GM21360 (cell line): ENCODE results near the gene FXYD1.
"Not testable (repeated sequence)": the region's sequence is repeated elsewhere in the genome, so short reads cannot be mapped to it uniquely, and the experiment has no call there.

Experiments
- ATAC-seq: cut with Tn5 transposase; IDR thresholded peaks from one replicate; pipeline ENCODE4 v1.9.1; 2021; ENCODE audit warnings: mild to moderate bottlenecking, moderate library complexity; ENCODE audit not compliant: unreplicated experiment

FXYD1 gene

DNA sequence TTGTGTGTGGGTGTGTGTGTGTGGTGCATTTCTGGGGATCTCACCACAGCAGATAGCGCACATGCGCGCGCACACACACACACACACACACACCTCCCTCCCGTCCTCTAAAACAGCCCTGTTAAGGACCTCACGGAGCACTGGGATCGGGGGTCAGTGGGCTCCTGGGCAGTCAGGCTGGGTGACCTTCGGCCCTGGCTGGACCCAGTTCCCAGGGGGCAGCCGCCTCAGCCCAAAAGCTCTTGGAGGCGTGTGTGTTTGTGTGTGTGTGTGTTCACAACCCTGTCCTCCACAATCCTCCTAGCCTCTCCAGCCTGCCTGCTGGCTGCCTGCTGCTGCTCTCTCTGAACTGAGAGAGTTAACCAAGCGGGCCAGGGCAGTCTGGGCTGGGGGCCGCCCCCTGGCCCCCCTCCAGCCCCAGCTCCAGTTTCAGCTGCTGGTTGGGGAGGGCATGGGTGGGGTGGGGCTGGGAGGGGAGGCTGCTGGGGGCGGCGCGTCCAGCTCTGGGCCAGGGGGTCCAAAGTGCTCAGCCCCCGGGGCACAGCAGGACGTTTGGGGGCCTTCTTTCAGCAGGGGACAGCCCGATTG is at the start of gene FXYD1:
TSS of gene FXYD1 (plus strand) at position 520 of the 588 bp plus-strand sequence. CDS start 1,256 bp downstream, outside the sequence.
- ATAC-seq = no peak

DNA sequence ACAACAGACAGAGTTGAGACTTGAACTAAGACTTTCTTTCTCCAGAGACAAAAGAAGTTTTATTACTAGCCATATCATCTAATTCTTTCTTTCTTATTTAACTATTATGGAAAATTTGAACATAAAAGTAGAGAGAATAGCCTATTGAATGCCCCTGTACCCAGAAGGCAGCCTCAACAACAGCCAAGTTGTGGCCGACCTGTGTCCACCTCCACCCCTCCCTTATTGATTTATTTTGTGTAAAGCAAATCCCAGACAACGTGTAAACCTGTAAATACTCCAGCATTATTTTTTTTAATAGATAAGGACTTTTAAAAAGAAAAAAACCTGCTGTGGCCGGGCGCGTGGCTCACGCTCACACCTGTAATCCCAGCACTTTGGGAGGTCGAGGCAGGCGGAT is 49.1 kb upstream of the FXYD1 start:
- ATAC-seq = no peak

DNA sequence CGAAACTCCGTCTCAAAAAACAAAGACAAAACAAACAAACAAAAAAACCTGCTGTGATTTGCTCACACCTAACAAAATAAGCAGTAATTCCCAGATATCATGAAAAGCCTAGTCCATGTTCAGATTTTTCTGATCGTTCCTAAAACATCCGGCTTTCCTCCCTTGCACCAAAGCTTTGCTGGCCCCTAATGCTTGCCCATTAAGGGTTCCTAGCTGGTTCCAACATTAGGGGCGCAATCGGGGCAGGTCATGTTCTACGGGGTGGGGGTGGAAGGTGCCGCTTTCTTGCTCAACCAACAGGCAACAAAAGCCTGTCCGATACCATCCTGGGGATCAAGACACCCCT is 48.5 kb upstream of the FXYD1 start:
- no peak for ATAC-seq

DNA sequence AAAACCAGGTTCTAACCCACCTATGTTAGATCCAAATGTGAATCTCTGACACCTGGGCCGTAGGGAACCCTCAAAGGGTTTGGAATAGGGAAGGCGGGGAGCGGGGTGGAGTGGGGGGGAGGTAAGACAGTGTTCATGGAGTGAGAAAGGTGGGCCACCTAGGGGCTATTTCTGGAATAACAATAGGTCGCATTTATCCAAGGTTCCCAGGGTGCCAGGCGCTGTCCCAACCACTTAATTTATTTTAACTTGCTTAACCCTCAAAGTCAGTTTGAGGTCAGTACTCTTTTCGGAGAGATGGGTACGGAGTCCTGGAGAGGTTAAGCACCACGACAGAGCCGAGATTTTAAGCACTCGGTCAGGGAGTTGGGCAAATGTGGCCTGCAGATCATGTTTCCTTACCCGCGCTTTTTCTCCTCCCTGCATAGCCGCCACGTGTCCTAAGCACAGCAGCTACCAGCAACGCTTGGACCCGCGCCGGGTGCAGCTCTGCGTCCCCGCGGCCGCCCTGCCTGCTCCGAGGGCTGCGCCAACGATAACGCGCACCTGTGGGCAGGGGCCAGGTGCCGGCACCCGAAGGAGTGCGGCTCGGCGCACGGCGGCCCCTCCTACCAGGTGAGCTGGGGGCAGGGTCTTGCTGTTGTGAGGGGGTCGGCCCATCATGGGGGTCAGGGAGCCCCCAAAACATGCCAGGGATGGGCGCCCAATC is 48.0 kb upstream of the FXYD1 start:
- no peak for ATAC-seq

DNA sequence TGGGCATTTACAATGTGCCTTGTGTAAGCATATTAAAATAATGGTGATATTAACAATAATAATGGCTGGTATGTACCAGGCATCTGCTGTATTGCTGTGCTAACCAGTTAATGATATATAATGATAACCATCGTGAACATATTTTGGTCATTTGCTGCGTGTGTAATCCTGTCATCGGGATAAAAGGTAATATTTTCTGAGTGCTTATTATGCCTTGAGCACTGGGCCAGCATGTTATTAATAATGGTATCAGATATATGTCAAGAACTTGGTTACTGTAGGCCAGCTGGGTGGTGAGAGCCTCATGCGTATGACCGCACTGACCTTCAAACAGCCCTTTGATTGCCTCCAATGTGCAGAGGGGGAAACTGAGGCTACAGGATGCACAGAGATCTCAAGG is 45.2 kb upstream of the FXYD1 start:
- ATAC-seq = no peak

DNA sequence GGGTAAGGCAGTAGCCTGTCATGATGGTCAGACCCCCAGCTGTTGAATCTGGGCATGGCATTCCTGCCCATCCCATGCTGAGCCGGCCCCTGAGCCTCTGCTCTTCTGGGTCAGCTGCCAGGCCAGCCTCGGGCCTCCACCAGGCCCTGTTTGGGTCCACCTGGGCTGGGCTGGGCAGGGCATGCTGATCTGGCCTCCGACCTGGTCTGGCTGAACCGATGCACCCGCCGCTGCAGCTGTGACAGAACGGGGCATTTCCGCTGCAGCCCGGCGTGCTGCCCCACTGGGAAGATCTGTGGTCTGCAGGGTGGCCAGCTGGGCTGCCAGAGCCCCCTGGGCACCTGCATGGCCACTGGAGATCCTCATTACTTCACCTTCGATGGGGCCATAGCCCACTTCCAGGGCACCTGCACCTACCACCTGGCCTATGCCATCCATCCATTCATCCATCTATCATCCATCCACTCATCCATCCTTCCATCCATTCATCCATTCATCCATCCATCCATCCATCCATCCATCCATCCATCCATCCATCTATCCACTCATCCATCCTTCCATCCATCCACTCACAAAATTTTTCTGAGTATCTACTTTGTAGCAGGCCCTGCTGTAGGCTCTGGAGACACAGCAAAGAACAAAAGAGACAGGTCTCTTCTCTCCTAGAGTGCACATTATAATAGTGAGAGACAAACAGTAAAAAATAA is 44.5 kb upstream of the FXYD1 start:
- no peak for ATAC-seq

DNA sequence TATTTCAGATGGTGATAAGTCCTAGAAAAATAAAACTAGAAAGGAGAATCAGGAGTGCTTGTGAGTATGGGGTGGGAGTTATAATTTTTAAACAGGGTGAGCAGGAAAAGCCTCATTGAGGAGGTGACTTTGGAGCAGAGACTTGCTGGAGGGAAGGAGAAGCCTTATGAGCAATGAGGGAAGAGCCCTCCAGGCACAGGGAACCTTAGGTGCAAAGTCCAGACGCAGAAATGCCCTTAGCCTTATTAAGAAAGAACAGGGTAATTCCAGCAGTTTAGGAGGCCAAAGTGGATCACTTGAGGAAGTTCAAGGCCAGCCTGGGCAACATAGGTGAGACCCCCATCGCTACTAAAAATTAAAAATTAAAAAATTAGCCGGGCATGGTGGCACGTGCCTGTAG is 44.0 kb upstream of the FXYD1 start:
- ATAC-seq = no peak

DNA sequence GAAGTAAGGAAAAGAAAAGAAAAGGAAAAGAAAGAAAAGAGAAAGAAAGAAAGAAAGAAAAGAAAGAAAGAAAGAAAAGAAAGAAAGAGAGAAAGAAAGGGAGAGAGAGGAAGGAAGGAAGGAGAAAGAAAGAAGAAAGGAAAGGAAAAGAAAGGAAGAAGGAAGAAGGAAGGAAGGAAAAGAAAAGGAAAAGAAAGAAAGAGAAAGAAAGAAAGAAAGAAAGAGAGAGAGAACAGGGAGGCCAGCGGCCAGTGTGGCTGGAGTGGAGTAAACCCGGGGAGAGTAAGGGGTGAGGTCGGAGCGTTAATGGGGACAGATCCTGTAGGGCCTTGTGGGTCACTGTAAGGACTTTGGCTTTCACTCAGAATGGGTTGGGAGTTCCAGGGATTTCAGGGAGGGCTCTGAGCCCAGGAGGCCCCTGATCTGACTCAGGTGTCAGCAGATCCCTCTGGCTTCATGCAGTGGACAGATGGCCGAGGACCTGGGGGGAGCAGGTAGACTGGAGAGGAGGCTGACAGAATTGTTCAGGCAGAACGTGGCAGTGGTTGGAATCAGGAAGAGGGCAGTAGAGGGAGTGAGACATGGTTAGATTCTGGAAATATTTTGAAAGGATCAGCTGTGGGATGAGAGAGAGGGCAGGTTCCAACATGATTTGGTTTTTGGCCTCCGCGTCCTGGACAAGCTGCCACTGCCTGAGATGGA is 42.8 kb upstream of the FXYD1 start:
- no peak for ATAC-seq

DNA sequence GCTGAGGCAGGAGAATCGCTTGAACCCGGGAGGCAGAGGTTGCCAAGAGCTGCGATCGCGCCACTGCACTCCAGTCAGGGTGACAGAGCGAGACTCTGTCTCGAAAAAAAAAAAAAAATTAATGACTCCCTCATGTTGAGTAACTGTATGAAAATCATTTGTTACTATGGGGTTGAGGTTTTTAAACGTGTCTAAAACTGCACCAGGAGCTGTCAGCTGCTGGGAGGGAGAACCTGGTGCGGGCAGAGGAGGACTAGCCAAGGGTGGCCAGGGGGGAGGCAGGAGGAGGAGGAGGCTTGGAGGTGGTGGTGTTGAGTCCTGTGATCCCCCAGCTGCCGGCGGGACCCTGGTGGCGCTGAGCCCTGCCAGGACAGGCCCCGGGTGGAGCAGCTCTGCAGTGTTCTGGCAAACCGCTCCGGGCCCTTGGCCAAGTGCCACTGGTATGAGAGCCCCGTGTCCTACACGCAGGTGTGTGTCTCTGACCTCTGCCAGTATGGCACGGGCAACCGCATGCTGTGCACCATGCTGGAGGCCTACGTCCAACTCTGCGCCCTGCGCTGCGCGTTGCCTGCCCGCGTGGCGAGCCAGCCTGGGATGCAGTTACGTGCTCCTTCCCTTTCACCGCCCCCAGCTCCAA is 40.1 kb upstream of the FXYD1 start:
- no peak for ATAC-seq

DNA sequence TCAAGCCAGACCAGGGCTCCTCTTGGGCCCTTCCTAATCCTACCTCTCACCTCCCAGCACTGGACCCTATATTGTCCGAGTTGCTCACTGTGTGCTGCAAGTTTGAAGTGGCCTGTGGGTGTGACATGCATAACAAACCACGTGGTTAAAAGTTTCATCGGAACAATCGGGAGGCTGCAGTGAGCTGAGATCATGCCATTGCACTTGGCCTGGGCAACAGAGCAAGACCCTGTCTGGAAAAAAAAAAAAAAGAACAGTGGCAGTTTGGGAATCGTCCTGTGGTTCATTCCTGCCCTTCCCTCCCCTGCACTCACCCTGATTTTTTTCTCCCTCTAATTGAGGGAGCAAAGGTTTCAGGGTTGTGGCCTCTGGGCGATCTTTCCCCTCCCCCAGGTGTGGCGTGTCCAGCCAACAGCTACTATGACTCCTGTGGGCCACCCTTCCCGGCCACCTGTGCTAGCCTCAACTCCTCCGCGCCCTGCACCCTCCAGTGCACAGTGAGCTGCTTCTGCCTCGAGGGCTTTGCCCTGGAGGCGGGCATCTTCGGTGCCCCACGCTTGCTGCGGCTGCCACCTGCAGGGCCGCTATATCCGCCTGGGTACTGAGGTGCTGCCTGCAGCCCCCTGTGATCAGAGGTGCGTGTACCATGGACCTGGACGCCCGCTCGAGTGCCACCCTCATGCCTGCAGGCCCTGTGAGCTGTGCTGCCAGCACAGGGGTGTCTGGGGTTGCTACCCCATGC is 39.3 kb upstream of the FXYD1 start:
- ATAC-seq = no peak

DNA sequence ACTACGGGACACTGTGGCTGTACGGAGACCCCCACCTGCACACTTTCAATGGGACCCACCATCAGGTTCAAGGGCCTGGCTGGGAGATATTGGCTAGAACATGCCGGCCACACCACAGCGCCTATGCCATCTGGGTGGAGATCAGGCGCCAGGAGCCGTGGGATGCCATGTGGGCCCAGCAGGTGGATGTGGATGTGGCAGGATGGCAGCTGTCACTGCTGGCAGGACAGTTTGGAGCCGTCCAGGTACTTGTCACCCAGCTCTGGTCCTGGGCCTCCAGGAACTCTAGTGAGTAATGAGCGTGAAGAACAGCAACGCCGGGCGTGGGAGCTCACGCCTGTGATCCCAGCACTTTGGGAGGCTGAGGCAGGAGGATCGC is 38.7 kb upstream of the FXYD1 start:
- ATAC-seq = no peak

DNA sequence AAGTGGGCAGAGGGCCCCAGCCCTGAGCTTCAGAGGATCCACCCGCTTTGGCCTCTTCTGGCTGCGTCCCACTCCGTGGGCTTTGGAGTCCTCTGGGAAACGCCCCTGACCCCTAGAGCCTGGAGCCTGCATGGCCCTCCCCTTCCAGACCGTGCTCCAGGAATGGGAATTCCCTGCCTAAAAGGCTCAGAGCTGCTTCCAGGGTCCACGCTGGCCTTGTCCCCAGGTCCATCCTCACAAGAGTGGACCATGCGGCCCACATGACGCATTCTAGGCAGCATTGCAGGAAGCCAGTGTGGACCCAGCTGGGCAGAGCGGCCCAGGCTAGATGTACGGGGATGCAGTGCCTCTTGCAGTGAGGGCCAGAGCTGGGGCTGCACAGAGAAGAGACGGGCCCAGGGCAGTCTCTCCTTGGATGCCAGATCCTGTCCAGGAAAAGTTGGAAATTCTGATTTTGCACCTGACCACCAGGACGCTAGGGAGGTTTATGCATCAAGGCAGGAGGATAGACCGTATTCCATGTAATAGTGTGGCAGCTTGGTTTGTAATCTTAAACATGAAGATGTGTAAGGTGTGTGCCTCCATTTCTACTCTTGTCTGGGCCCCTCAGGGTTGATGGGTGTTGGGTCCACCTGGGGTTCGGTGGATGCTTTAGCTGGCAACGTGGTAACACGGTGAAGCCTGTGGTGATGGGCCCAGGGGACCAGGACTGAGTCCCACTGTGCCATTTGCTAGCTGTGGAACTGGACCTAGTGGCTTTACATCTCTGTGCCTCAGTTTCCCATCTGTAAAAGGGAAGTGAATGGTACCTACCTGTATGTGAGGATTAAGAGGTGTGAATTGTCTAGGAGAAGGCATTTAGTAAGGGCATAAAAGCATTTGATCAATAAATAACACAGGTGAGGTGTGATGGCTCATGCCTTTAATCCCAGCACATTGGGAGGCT is 37.8 kb upstream of the FXYD1 start:
- ATAC-seq = no peak

DNA sequence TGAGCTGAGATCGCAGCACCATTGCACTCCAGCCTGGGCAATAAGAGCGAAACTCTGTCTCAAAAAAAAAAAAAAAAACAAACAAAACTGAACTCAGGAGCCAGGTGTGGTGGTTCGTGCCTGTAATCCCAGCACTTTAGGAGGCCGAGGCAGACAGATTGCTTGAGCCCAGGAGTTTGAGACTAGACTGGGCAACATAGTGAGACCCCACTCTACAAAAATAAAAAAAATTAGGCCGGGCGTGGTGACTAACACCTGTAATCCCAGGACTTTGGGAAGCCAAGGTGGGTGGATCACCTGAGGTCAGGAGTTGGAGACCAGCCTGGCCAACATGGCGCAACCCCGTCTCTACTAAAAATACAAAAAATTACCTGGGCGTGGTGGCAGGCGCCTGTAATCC is 36.7 kb upstream of the FXYD1 start:
- ATAC-seq = not testable (repeated sequence)

DNA sequence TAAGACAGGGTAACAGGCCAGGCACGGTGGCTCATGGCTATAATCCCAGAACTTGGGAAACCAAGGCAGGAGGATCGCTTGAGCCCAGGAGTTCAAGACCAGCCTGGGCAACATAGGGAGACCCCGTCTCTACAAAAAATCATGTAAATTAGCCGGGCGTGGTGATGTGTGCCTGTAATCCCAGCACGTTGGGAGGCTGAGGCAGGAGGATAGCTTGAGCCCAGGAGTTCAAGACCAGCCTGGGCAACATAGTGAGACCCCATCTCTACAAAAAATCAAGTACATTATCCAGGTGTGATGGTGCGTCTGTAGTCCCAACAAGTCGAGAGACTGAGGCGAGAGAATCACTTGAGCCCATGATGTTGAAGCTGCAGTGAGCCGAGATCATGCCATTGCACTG is 35.0 kb upstream of the FXYD1 start:
- ATAC-seq = not testable (repeated sequence)

DNA sequence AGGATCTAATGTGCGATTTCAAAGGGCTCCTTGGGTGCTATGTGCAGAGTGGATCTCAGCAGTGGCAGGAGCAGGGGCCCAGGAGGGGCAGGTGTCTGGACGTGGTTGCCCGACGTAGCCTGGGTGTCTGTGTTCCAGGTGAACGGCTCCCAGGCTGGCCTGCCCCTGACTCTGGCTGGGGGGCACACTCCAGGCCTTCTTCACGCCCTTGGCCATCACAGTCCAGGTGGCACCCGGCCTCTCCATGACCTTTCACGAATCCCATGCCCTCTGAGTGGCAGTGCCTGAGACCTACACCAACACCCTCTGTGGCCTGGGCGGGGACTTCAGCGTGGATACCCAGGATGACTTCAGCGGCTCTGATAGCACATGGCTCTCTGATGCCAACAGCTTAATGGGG is 34.3 kb upstream of the FXYD1 start:
- ATAC-seq = no peak

DNA sequence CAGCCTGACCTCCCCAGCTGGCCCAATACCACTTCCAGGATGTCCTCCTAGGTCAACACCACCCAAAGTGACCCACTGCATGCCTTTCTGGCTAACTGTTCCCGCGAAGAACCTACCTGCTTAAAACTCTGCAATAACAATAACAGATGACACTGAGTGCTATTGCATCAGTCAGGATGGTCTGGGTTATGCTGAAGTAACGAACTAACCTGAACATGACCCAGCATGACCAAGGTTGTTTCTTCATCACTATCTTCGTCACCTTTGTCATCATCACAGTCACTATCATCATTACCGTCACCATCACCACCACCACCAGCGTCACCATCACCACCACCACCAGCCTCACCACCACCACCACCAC is 33.6 kb upstream of the FXYD1 start:
- no peak for ATAC-seq

DNA sequence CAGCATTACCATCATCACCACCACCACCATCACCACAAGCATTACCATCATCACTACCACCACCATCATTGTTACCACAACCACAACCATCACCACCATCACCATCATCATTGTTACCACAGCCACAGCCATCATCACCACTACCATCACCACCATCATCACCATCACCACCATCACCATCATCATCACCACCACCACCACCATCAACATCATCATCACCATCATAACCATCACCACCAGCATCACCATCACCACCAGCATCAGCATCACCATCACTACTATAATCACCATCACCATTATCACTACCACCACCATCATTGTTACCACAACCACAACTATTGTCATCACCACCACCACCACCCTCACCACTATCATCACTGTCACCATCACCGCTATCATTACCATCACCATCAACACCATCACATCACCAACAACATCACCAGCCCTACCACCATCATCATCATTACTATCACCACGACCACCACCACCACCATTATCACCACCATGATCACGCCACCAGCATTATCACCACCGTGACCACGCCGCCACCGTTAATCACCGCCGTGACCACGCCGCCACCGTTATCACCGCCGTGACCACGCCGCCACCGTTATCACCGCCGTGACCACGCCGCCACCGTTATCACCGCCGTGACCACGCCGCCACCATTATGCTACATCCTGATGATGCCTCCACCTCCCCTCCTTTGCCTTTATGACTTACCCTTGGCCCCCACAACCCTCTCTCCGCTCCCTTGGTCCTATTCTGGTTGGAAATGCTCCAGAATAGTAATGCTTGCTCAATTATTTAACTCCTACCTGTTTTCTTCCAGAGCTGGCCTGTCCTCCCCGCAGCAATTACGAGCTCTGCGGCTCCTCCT is 33.0 kb upstream of the FXYD1 start:
- ATAC-seq = no peak

DNA sequence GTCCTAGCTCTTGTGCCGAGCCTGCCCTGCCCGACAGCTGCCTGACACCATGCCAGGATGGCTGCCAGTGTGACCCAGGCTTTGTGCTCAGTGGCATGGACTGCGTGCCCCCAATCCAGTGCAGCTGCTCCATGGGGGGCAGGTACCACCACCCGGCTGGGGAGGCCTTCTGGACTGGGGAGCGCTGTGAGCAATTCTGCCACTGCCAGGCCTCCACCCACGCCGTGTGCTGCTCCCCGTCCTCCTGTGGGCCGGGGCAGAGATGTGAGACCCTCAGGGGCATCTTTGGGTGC is 32.4 kb upstream of the FXYD1 start:
- no peak for ATAC-seq
